ENCODE data around the gene TTC21A.
"Not testable (repeated sequence)": the region's sequence is repeated elsewhere in the genome, so short reads cannot be mapped to it uniquely, and the experiment has no call there.

DNA sequence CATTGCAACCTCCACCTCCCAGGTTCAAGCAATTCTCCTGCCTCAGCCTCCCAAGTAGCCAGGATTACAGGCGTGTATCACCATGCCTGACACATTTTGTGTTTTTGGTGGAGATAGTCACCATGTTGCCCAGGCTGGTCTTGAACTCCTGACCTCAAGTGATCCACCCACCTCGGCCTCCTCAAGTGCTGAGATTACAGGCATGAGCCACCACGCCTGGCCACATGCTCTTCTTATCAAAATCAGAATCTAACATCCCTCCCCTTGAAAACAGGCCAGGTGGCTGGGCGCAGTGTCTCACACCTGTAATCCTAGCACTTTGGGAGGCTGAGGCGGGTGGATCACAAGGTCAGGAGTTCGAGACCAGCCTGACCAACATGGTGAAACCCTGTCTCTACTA lies 63.4 kb downstream of the TTC21A start:
- TF ChIP-seq, protein P1, sequence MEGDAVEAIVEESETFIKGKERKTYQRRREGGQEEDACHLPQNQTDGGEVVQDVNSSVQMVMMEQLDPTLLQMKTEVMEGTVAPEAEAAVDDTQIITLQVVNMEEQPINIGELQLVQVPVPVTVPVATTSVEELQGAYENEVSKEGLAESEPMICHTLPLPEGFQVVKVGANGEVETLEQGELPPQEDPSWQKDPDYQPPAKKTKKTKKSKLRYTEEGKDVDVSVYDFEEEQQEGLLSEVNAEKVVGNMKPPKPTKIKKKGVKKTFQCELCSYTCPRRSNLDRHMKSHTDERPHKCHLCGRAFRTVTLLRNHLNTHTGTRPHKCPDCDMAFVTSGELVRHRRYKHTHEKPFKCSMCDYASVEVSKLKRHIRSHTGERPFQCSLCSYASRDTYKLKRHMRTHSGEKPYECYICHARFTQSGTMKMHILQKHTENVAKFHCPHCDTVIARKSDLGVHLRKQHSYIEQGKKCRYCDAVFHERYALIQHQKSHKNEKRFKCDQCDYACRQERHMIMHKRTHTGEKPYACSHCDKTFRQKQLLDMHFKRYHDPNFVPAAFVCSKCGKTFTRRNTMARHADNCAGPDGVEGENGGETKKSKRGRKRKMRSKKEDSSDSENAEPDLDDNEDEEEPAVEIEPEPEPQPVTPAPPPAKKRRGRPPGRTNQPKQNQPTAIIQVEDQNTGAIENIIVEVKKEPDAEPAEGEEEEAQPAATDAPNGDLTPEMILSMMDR (IDR thresholded peaks at IDR 0.05; ENCODE audit: insufficient read depth, low read length, poor library complexity, severe bottlenecking), result not testable (repeated sequence)
- not testable (repeated sequence) for TF ChIP-seq EZH2phosphoT487 (conservative IDR thresholded peaks at IDR 0.05; ENCODE audit: low read length)
